Measurements from ENCODE around the gene MYO19.

DNA sequence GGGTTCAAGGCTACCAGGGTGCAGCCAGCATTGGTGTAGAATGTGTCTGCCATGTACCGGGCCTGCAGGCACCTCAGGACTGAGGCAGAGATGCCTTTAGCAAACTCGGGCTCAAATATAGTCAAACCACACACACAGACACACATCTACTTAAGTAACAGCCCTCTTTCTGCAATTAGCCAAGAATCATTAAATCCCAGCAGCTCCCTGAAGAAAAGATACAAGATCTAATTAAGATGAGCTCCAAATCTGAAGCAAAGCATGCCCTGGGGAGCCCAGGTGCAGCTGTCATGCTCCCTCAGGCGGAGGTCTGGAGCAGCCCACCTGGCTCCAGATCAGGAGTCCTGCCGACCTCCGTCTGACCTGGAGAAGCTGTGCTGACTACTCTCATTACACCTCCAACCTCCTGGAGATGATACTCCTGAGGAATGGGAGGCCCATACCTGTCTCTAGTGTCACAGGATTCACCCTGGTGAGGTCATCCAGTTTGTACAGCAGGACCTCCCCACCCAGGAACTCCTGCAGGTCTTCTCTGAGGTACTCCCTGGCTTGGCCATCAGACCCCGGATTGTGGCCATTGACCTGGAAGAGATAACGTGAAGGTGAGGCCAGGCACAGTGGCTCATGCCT lies 6.9 kb downstream of the MYO19 start:
- TF ChIP-seq, protein P1, sequence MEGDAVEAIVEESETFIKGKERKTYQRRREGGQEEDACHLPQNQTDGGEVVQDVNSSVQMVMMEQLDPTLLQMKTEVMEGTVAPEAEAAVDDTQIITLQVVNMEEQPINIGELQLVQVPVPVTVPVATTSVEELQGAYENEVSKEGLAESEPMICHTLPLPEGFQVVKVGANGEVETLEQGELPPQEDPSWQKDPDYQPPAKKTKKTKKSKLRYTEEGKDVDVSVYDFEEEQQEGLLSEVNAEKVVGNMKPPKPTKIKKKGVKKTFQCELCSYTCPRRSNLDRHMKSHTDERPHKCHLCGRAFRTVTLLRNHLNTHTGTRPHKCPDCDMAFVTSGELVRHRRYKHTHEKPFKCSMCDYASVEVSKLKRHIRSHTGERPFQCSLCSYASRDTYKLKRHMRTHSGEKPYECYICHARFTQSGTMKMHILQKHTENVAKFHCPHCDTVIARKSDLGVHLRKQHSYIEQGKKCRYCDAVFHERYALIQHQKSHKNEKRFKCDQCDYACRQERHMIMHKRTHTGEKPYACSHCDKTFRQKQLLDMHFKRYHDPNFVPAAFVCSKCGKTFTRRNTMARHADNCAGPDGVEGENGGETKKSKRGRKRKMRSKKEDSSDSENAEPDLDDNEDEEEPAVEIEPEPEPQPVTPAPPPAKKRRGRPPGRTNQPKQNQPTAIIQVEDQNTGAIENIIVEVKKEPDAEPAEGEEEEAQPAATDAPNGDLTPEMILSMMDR (IDR thresholded peaks at IDR 0.05): no peak
- no peak for TF ChIP-seq POLR2AphosphoS5 (IDR thresholded peaks at IDR 0.05)
- no peak for TF ChIP-seq POLR2A (IDR thresholded peaks at IDR 0.05)
